D721Med (cell line): ENCODE results near the gene MAST4.

Experiments used
- DNase-seq: peaks from one replicate; pipeline ENCODE4 v3.0.0; 2011; ENCODE audit warnings: low spot score; ENCODE audit not compliant: insufficient read length
- FAIRE-seq: peaks from 2 replicates; lab custom pipeline; 2011; peaks lifted over from hg19 to GRCh38; lab: Jason Lieb, UNC
- TF ChIP-seq, protein P1 (sequence below): IDR thresholded peaks from 2 replicates; pipeline ENCODE4 v1.5.1; 2012; ENCODE audit warnings: mild to moderate bottlenecking, control low read depth; ENCODE audit not compliant: insufficient read depth; ENCODE audit errors: missing control alignments

MAST4 gene

DNA sequence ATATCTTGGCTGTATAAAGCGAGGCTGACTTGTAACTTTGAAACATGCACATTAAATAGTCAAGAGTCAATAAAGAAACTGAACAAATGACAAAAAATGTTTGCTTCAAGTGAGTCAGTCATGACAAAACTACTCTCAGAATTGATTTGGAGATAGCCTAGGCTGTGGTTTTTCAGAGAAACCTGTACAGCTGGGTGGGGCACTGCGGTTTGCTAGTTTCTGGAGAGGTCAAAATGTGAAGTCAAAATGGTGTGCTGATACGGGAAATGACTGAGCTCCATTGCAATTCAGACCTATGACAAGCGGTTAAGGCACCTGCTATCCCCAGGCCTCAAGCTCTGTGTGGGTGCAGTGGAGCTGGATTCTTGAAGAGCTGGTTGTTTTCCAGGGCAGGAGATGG, 610.7 kb downstream of the MAST4 start:
- TF ChIP-seq, protein P1, sequence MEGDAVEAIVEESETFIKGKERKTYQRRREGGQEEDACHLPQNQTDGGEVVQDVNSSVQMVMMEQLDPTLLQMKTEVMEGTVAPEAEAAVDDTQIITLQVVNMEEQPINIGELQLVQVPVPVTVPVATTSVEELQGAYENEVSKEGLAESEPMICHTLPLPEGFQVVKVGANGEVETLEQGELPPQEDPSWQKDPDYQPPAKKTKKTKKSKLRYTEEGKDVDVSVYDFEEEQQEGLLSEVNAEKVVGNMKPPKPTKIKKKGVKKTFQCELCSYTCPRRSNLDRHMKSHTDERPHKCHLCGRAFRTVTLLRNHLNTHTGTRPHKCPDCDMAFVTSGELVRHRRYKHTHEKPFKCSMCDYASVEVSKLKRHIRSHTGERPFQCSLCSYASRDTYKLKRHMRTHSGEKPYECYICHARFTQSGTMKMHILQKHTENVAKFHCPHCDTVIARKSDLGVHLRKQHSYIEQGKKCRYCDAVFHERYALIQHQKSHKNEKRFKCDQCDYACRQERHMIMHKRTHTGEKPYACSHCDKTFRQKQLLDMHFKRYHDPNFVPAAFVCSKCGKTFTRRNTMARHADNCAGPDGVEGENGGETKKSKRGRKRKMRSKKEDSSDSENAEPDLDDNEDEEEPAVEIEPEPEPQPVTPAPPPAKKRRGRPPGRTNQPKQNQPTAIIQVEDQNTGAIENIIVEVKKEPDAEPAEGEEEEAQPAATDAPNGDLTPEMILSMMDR, result no peak
- DNase-seq (no peak), FAIRE-seq (no peak)

DNA sequence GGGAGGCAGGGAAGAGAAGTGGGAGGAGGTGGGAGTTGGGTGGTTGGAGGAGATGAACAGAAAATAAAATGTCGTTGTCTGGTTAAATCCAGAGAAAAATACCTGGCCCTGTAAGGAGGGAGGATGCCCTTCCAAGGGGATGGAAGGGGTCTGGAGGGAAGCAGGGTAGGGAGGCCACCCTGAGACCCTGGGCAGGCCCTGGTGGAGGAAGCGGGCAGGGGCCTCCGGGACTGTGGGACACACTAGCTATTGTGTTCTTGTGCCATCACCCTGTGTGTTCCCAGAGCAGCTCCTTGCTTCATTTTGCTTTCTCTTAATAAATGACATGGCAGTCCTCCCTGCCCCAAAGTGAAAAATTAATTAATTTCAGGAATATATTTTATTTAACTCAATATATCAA, 612.2 kb downstream of the MAST4 start:
- DNase-seq, result no peak
- TF ChIP-seq, protein P1, result no peak
- no peak for FAIRE-seq

DNA sequence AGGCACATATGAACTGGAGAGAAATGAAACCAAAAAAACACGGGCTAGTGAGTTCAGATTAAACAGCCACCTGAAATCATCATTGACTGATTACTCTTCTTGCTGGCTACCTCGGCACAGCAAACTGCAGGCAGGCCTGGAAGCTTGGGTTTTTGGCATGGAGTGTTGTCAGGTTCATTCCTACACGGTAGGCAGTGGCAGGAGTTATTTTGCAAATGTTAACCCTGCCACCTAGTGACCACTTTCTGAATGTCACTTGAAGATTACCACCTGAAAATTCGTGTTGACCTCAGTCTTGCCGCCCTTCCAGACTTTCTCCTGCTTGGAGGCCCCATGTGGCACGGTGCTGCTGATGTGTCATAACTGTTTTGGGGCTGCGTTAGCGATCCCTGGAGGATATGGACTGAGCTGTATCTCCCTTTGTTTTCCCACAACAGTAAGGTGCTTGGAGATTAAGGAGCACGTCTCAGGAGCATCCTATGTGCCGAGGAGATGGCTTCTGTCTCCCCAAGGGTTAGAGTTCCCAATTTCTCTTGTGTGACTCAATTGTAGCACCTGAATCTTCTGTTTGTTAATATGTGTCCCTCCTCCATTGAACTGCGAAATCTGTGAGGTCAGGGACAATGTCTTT, 613.1 kb downstream of the MAST4 start:
- TF ChIP-seq, protein P1, result peak; percentile 88
- DNase-seq (peak; percentile 78), FAIRE-seq (no peak)

DNA sequence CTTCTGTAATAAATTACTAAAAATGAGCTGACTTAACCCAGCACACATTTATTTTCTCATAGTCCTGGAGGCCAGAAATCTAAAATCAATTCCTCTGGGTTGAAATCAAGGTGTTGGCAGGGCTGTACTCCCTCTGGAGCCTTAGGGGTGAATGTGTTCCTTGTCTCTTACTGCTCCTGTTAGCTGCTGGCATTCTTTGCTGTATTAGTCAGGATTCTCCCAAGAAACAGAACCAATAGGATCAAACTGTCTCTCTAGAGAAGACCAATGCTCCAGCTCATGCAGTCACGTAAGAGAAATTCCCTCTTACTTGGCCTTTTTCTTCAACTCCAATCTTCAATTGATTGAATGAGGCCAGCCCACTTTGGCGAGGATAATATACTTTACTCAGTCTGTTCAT, 615.7 kb downstream of the MAST4 start:
- TF ChIP-seq, protein P1, result no peak
- FAIRE-seq (no peak), DNase-seq (no peak)

DNA sequence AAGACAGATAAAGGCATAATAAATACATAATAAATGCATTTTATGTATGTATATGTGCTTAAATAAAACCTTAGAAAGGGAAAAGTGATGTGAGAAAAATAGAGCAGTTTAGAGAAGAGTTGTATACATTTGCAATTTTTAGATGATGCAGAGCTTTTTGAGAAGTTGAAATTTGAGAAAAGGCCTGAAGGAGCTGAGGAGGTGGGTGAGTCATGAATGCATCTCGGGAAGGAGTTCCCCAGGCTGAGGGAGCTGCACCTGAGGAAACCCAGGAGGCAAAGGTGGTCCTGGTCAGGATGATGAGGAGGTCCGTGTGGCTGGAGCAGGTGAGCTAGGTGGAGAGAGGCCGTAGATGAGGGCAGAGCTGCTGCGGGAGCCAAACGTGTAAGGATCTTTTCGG, 617.8 kb downstream of the MAST4 start:
- TF ChIP-seq, protein P1, result no peak
- no peak for FAIRE-seq
- no peak for DNase-seq

DNA sequence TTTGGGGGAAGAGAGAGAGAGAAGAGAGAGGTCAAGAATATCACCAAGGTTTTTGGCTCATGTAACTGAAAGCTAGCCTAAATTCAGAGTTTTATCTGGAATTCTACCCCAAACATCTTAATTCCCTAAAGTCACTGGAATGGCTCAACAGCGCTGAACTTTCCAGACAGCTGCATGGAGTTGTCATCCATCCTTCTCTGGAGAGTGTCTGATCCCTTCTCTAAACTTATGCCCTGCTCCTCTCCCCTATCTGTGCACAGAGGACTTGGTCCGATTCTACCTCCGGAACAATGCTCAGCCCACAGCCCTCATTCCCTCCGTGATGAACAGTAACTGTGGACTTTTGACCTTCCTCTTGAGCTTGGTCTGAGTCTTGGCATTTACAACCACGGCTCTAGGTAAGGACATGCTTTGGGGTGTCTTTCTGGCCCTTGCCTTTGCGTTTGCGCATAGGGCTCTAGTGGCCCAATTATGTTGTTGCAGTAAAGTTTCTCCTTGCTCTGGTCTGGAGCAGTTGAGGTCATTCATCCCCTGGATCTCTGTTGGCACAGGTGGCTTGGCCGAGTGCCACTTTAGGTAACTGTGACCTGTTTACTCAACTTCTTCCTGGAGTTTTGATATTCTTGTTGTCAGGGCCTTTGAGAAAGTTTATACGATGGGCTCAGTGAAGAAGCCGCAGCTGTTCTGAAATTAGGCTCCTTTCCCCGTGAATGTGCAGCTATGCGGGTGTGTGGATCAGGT, 618.7 kb downstream of the MAST4 start:
- TF ChIP-seq, protein P1, result no peak
- FAIRE-seq, result no peak
- no peak for DNase-seq
